Osteoblast (primary cell): Measurements from ENCODE around the gene SIN3A. TPM values are rescaled to one million over a fixed set of nuclear protein-coding genes. Genes with fewer than 3 reads are reported as not detected.

Source experiments
- DNase-seq: peaks from one replicate; pipeline ENCODE4 v3.0.0; 2011; ENCODE audit warnings: low spot score, mixed read lengths; ENCODE audit not compliant: insufficient read length; ENCODE audit errors: missing footprints
- H2AFZ ChIP-seq: 2 replicates; pipeline ENCODE4 v1.6.0; 2011; ENCODE audit warnings: mild to moderate bottlenecking, low read length
- H3K27ac ChIP-seq: 2 replicates; pipeline ENCODE4 v1.5.1; 2011; ENCODE audit warnings: mild to moderate bottlenecking, low read depth, low read length, moderate library complexity
- H3K27me3 ChIP-seq: 2 replicates; pipeline ENCODE4 v1.6.0; 2012; ENCODE audit warnings: mild to moderate bottlenecking, control low read depth, inconsistent platforms, low read length, moderate library complexity; ENCODE audit not compliant: insufficient read depth
- H3K36me3 ChIP-seq: 2 replicates; pipeline ENCODE4 v1.5.1; 2011; ENCODE audit warnings: mild to moderate bottlenecking, low read length, control low read depth, moderate library complexity; ENCODE audit not compliant: insufficient read depth
- H3K4me1 ChIP-seq: 2 replicates; pipeline ENCODE4 v1.5.1; 2011; ENCODE audit warnings: mild to moderate bottlenecking, low read length, control low read depth, moderate library complexity; ENCODE audit not compliant: insufficient read depth
- H3K4me2 ChIP-seq: 2 replicates; pipeline ENCODE4 v1.6.0; 2011; ENCODE audit warnings: mild to moderate bottlenecking, low read length; ENCODE audit not compliant: insufficient read depth
- H3K4me3 ChIP-seq: fragments of 200-600 bp; sonication (generic); 3 replicates; pipeline ENCODE4 v1.5.1; 2012; ENCODE audit warnings: mild to moderate bottlenecking, low read length, inconsistent platforms; ENCODE audit not compliant: insufficient read depth
- H3K79me2 ChIP-seq: 2 replicates; pipeline ENCODE4 v1.6.0; 2012; ENCODE audit warnings: mild to moderate bottlenecking, low read length, control low read depth, inconsistent platforms; ENCODE audit not compliant: insufficient read depth
- H3K9me3 ChIP-seq: 2 replicates; pipeline ENCODE4 v1.5.1; 2011; ENCODE audit warnings: low read depth, low read length, control low read depth
- H4K20me1 ChIP-seq: 2 replicates; pipeline ENCODE4 v1.6.0; 2012; ENCODE audit warnings: mild to moderate bottlenecking, low read length, control low read depth; ENCODE audit not compliant: insufficient read depth
- total RNA-seq: library from RNA; depleted of rRNA; stranded (reverse); fragments of >200 nt; gene quantifications from 2 replicates; pipeline ENCODE4 v1.2.3, GENCODE V29; 2012
- TF ChIP-seq, protein P1 (sequence below): IDR thresholded peaks from 2 replicates; pipeline ENCODE4 v1.5.1; 2011; ENCODE audit warnings: mild to moderate bottlenecking, low read depth, low read length, moderate library complexity; ENCODE audit errors: extremely low read depth

SIN3A gene
- total RNA-seq, 1 donor = 36.2 TPM

DNA sequence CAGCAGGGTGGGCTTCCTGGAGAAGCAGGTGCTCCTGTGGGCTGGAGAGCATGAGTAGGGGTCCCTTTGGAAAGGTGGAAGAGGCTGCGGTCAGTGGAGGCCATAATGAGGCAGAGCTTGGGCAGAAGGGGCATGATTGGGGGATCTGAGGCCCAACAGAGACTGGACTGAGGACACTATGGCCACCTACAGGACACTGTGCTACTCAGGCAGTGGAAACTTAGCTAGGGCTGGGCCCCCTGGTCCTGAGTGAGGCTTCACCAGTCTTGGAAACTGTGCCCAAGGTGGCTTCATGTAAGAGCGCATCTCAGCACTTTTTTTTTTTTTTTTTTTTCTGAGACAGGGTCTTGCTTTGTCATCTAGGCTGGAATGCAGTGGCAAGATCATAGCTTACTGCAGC lies 121.9 kb downstream of the SIN3A start:
- Histone ChIP-seq H3K4me1 (no peaks in the 10 kb centered on the region), H3K9me3 (no peaks in the 10 kb centered on the region), H3K4me2 (no peak overlapping the region), H3K27me3 (no peaks in the 10 kb centered on the region), H3K79me2 (no peaks in the 10 kb centered on the region), H3K27ac (no peak overlapping the region), H4K20me1 (no peaks in the 10 kb centered on the region), H3K4me3 (no peak overlapping the region), H3K36me3 (no peaks in the 10 kb centered on the region), H2AFZ (no peak overlapping the region)
- DNase-seq = no peak
- TF ChIP-seq, protein P1, sequence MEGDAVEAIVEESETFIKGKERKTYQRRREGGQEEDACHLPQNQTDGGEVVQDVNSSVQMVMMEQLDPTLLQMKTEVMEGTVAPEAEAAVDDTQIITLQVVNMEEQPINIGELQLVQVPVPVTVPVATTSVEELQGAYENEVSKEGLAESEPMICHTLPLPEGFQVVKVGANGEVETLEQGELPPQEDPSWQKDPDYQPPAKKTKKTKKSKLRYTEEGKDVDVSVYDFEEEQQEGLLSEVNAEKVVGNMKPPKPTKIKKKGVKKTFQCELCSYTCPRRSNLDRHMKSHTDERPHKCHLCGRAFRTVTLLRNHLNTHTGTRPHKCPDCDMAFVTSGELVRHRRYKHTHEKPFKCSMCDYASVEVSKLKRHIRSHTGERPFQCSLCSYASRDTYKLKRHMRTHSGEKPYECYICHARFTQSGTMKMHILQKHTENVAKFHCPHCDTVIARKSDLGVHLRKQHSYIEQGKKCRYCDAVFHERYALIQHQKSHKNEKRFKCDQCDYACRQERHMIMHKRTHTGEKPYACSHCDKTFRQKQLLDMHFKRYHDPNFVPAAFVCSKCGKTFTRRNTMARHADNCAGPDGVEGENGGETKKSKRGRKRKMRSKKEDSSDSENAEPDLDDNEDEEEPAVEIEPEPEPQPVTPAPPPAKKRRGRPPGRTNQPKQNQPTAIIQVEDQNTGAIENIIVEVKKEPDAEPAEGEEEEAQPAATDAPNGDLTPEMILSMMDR = no peak

DNA sequence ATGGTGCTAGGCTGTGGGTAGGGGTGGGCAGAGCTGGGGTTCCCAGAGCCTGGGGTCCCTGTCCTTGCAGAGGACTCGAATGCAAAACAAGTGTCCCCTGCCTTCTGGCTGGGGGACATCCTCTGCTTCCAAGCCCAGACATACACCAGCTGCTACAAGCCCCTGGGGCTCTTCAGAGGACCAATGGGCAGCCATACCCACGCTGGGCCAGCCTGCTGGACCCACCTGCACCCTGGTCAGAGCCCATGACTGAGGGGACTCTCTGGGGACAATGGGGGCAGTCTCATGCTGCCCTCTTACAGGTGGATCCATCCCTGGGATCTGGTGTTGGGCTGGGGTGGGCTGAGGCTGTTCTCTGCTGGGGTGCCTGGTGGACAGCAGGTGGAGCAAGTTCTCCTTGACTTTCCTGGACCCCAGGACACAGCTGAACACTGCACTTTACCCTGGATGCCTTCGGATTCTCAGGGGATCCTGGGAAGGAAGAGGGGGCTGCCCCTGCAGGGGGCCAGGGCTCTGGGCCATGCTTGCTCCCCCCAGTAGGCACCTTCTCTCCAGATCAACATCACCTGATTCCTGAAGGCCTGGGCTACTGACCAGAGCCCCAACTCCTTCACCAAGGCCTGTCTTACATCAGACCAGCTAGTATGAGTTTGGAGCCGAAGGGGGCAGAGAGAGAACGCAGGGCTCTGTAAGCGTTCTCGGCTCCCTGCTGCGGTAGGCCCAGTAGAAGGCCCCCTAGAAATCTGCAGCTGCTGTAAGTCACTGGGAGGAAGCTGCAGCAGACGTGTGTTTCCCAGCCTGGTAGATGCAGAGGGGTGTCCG lies 122.8 kb downstream of the SIN3A start:
- DNase-seq = no peak
- H3K4me3 ChIP-seq = no peak overlapping the region

DNA sequence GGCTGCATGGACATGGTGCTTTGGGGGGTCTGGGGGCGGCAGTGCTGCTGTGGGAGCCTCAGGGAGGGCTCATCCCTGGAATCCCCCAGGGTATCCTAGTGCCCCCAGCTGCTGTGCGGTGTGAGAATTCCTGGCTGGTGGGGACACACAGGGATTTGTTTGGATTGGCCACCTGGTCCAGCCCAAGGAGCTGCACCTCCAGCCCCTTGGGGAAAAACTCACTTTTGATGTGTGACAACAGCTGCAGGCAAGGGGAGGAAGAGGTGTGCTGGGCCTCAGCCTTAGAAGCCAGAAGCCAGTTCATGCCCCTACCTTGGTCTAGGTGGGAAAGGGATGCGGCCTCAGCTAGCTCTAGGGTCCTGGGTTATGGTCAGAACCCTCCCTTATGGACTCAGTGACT lies 124.0 kb downstream of the SIN3A start:
- no peaks in the 10 kb centered on the region for H3K36me3 ChIP-seq
- no peaks in the 10 kb centered on the region for H3K9me3 ChIP-seq
- no peak overlapping the region for H2AFZ ChIP-seq
- no peak overlapping the region for H3K27ac ChIP-seq
- no peaks in the 10 kb centered on the region for H3K27me3 ChIP-seq
- no peak overlapping the region for H3K4me3 ChIP-seq
- no peak for DNase-seq
- H4K20me1 ChIP-seq = no peaks in the 10 kb centered on the region
- no peak overlapping the region for H3K4me2 ChIP-seq
- TF ChIP-seq, protein P1 = no peak
- no peaks in the 10 kb centered on the region for H3K79me2 ChIP-seq
- no peaks in the 10 kb centered on the region for H3K4me1 ChIP-seq

More for the DNA sequence above, 122.8 kb downstream of the SIN3A start:
- TF ChIP-seq, protein P1 = no peak
- H3K4me1 ChIP-seq = no peaks in the 10 kb centered on the region
- H2AFZ ChIP-seq = no peak overlapping the region
- no peak overlapping the region for H3K27ac ChIP-seq
- no peaks in the 10 kb centered on the region for H3K79me2 ChIP-seq
- H3K9me3 ChIP-seq = no peaks in the 10 kb centered on the region
- no peak overlapping the region for H3K4me2 ChIP-seq
- no peaks in the 10 kb centered on the region for H3K27me3 ChIP-seq
- H4K20me1 ChIP-seq = no peaks in the 10 kb centered on the region
- H3K36me3 ChIP-seq = no peaks in the 10 kb centered on the region

DNA sequence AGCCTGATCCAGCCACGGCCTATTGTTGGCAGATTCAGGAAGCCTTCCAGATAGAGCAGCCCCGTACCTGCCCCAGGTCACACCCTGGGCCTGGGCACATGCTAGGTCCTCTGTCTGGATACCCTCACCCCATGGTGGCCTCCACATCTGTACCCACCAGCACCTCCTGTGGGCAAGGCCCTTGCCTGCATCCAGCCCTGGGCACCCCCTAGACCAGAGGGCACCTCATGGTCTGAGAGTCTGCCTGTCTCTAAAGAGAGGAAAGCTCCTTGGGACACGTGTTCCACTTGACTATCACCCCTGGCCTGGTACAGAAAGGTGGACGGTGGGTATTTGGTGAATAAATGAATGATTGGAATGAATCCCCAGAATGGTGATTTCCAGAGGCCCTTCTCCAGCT lies 124.5 kb downstream of the SIN3A start:
- Histone ChIP-seq H4K20me1 (no peaks in the 10 kb centered on the region), H3K79me2 (no peaks in the 10 kb centered on the region), H3K4me2 (no peak overlapping the region), H3K27me3 (peaks cover under 1% of the 10 kb centered on the region), H3K4me1 (no peaks in the 10 kb centered on the region), H3K4me3 (no peak overlapping the region), H3K27ac (no peak overlapping the region), H3K36me3 (no peaks in the 10 kb centered on the region), H3K9me3 (no peaks in the 10 kb centered on the region), H2AFZ (no peak overlapping the region)
- TF ChIP-seq, protein P1 = no peak
- DNase-seq = no peak
